Brain microvascular endothelial cell (primary cell): Measurements from ENCODE around the gene NDFIP1.

Source experiments
- DNase-seq: peaks from one replicate; pipeline ENCODE4 v3.0.0-alpha.2; 2020
- H3K27ac ChIP-seq: fragments of 250-450 bp; sonication (Bioruptor Pico); 2 replicates; pipeline ENCODE4 v1.5.1; 2020; ENCODE audit warnings: mild to moderate bottlenecking, moderate library complexity
- H3K27me3 ChIP-seq: fragments of 250-450 bp; sonication (Bioruptor Pico); replicated peaks from 2 replicates; pipeline ENCODE4 v1.5.1; 2020; ENCODE audit warnings: mild to moderate bottlenecking
- H3K36me3 ChIP-seq: fragments of 250-450 bp; sonication (Bioruptor Pico); replicated peaks from 2 replicates; pipeline ENCODE4 v1.5.1; 2020; ENCODE audit warnings: mild to moderate bottlenecking
- H3K4me3 ChIP-seq: 2 replicates; pipeline ENCODE4 v1.5.1; 2011; ENCODE audit warnings: low read depth, mild to moderate bottlenecking, control low read depth, low read length, moderate library complexity
- in situ Hi-C: cut with HindIII; loops from 2 replicates; pipeline ENCODE4 v1.10.0; 2017; ENCODE audit warnings: low sequenced_read_pairs, low pct_ligation_motif_present
- TF ChIP-seq, protein P1 (sequence below): IDR thresholded peaks from 2 replicates; pipeline ENCODE4 v1.5.1; 2011; ENCODE audit warnings: low read depth, mild to moderate bottlenecking, moderate library complexity, low read length, control low read depth, inconsistent platforms; ENCODE audit errors: missing control alignments

The NDFIP1 gene

GRCh38 chr5:142178651-142179050 is 70.1 kb downstream of the NDFIP1 start:
- H3K27ac ChIP-seq, result no peak overlapping the region
- no peak for DNase-seq
- TF ChIP-seq, protein P1, sequence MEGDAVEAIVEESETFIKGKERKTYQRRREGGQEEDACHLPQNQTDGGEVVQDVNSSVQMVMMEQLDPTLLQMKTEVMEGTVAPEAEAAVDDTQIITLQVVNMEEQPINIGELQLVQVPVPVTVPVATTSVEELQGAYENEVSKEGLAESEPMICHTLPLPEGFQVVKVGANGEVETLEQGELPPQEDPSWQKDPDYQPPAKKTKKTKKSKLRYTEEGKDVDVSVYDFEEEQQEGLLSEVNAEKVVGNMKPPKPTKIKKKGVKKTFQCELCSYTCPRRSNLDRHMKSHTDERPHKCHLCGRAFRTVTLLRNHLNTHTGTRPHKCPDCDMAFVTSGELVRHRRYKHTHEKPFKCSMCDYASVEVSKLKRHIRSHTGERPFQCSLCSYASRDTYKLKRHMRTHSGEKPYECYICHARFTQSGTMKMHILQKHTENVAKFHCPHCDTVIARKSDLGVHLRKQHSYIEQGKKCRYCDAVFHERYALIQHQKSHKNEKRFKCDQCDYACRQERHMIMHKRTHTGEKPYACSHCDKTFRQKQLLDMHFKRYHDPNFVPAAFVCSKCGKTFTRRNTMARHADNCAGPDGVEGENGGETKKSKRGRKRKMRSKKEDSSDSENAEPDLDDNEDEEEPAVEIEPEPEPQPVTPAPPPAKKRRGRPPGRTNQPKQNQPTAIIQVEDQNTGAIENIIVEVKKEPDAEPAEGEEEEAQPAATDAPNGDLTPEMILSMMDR, result no peak
- no peak overlapping the region for H3K4me3 ChIP-seq
- H3K36me3 ChIP-seq, result no peaks in the 10 kb centered on the region
- in situ Hi-C loops, result no loop called here
- no peaks in the 10 kb centered on the region for H3K27me3 ChIP-seq

DNA sequence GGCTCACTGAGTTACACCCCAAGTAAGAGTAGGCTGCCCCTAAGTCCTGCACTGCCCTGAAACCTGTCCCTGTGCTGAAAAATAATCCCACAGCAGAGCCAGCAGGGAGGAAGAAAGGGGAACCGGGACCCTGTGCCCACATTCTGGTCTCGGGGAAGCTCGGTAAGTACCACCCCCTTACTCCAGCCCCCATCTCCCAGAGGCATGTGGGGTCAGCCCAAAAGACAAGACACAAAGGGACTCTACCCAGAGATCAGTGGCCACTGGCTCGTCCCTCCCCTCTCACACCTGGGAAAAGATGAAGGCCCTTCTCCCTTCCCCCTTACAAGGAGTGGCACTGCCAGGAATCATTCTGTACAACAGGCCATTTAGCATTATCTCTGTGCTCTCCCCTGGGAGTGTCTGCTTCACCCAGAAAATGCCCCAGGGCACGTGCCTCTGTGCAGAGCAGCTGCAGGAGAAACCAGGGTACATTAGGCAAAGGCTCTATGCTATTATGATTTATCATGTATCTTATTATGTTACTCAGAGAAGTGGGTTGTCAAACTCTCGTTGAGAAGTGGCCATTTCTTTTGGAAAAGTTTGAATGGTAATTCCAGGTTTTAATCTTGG is 71.3 kb downstream of the NDFIP1 start:
- H3K27ac ChIP-seq, result no peak overlapping the region
- in situ Hi-C loops, result no loop called here
- no peak overlapping the region for H3K4me3 ChIP-seq
- DNase-seq, result no peak
- no peaks in the 10 kb centered on the region for H3K27me3 ChIP-seq
- TF ChIP-seq, protein P1, result no peak
- H3K36me3 ChIP-seq, result no peaks in the 10 kb centered on the region

GRCh38 chr5:142181096-142181495 is 72.5 kb downstream of the NDFIP1 start:
- TF ChIP-seq, protein P1, result no peak
- H3K4me3 ChIP-seq, result no peak overlapping the region
- H3K27me3 ChIP-seq, result no peaks in the 10 kb centered on the region
- DNase-seq, result no peak
- H3K27ac ChIP-seq, result no peak overlapping the region
- in situ Hi-C loops, result no loop called here
- H3K36me3 ChIP-seq, result no peaks in the 10 kb centered on the region

GRCh38 chr5:142181547-142182163 is 73.1 kb downstream of the NDFIP1 start:
- H3K4me3 ChIP-seq, result no peak overlapping the region
- TF ChIP-seq, protein P1, result no peak
- no peak for DNase-seq
- in situ Hi-C loops, result no loop called here
- no peaks in the 10 kb centered on the region for H3K27me3 ChIP-seq
- H3K36me3 ChIP-seq, result no peaks in the 10 kb centered on the region
- H3K27ac ChIP-seq, result no peak overlapping the region

DNA sequence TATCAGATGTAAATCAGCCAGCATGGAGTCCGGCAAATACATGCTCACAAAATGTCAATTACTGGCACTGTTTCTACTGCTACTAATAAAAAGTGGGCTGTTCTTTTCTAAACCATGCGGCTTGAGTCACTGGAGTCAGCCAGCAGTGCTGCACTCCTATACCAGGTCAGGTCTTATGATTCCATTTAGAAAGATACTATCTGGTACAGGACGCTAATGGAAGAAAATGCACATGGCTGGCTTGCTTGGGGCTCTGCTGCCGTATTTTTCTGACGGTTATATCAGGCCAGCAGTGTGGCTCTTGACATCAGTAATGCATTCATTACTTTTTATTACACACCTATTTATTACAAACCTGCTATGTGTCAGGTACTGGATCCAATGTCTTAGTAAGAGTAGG is 74.3 kb downstream of the NDFIP1 start:
- TF ChIP-seq, protein P1, result no peak
- Histone ChIP-seq H3K27ac (no peak overlapping the region), H3K36me3 (no peaks in the 10 kb centered on the region), H3K4me3 (no peak overlapping the region), H3K27me3 (no peaks in the 10 kb centered on the region)
- no peak for DNase-seq
- in situ Hi-C loops, result no loop called here

GRCh38 chr5:142183561-142183960 is 75.0 kb downstream of the NDFIP1 start:
- no peak for DNase-seq
- Histone ChIP-seq H3K27ac (no peak overlapping the region), H3K36me3 (no peaks in the 10 kb centered on the region), H3K4me3 (no peak overlapping the region), H3K27me3 (no peaks in the 10 kb centered on the region)
- TF ChIP-seq, protein P1, result no peak
- in situ Hi-C loops, result no loop called here
